ENCODE measurements around the gene PSKH1.

The PSKH1 gene

GRCh38 chr16:67892899-67893742 lies at the start of gene PSKH1 (continued):
- TF ChIP-seq ZNF280C (tag by site-specific recombination; IDR thresholded peaks at IDR 0.05) (no peak), ZNF426 (tag by site-specific recombination; IDR thresholded peaks at IDR 0.05) (no peak), MZF1 (tag by site-specific recombination; IDR thresholded peaks at IDR 0.05; ENCODE audit: borderline replicate concordance) (0 out of 2 replicates have a peak, but pooled peaks have one; percentile 18), IKZF3 (tag by site-specific recombination; IDR thresholded peaks at IDR 0.05) (peak; percentile 65), ZNF501 (tag by site-specific recombination; IDR thresholded peaks at IDR 0.05) (no peak), ZNF621 (tag by site-specific recombination; IDR thresholded peaks at IDR 0.05) (no peak), CTCF (tag by site-specific recombination; IDR thresholded peaks at IDR 0.05) (peak; percentile 27; the same call in 1 of the 2 replicates), ZNF280D (tag by site-specific recombination; IDR thresholded peaks at IDR 0.05) (no peak), ZBTB11 (tag by site-specific recombination; conservative IDR thresholded peaks at IDR 0.05; ENCODE audit: low read depth) (0 out of 2 replicates have a peak, but pooled peaks have one; percentile 19), ZNF488 (tag by site-specific recombination; IDR thresholded peaks at IDR 0.05) (no peak), PRDM1 (tag by site-specific recombination; IDR thresholded peaks at IDR 0.05) (peak; percentile 94), ZNF16 (tag by site-specific recombination; IDR thresholded peaks at IDR 0.05; ENCODE audit: low read depth) (no peak), ZNF10 (tag by site-specific recombination; IDR thresholded peaks at IDR 0.05) (no peak), ZNF324 (tag by site-specific recombination; IDR thresholded peaks at IDR 0.05) (no peak), ZNF549 (tag by site-specific recombination; IDR thresholded peaks at IDR 0.05) (no peak), ZFP37 (tag by site-specific recombination; IDR thresholded peaks at IDR 0.05) (no peak), GLI2 (tag by site-specific recombination; IDR thresholded peaks at IDR 0.05; ENCODE audit: borderline replicate concordance, low read depth) (no peak), ZNF132 (tag by site-specific recombination; IDR thresholded peaks at IDR 0.05; ENCODE audit: borderline replicate concordance) (no peak), ZNF580 (tag by site-specific recombination; IDR thresholded peaks at IDR 0.05) (no peak), ZNF24 (tag by site-specific recombination; IDR thresholded peaks at IDR 0.05) (no peak), ZNF521 (tag by site-specific recombination; IDR thresholded peaks at IDR 0.05) (no peak), ZNF791 (tag by site-specific recombination; IDR thresholded peaks at IDR 0.05) (no peak), AEBP2 (tag by site-specific recombination; IDR thresholded peaks at IDR 0.05; ENCODE audit: borderline replicate concordance) (no peak), ZFP3 (tag by site-specific recombination; IDR thresholded peaks at IDR 0.05; ENCODE audit: low read depth) (no peak)
